HEK293 (cell line): Measurements from ENCODE around the gene ZNF829.
A peak's percentile ranks its signal among the peaks of the same experiment; 100 is the strongest.

Experiments used
- BCL11B ChIP-seq: fragments of 450-650 bp; formaldehyde crosslinking; IDR thresholded peaks from 2 replicates; pipeline ENCODE4 v1.5.1; 2016; ENCODE audit warnings: low read depth, missing biosample characterization, missing genetic modification characterization
- GFI1B ChIP-seq: fragments of 450-650 bp; formaldehyde crosslinking; IDR thresholded peaks from 2 replicates; pipeline ENCODE4 v1.5.1; 2016; ENCODE audit warnings: missing biosample characterization, missing genetic modification characterization
- KLF8 ChIP-seq: fragments of 450-650 bp; formaldehyde crosslinking; IDR thresholded peaks from 2 replicates; pipeline ENCODE4 v1.5.1; 2016; ENCODE audit warnings: missing biosample characterization, missing genetic modification characterization
- ZBTB1 ChIP-seq: fragments of 450-650 bp; formaldehyde crosslinking; IDR thresholded peaks from 2 replicates; pipeline ENCODE4 v1.5.1; 2016; ENCODE audit warnings: missing biosample characterization, missing genetic modification characterization
- ZBTB17 ChIP-seq: fragments of 450-650 bp; formaldehyde crosslinking; IDR thresholded peaks from 2 replicates; pipeline ENCODE4 v1.5.1; 2016; ENCODE audit warnings: missing biosample characterization, missing genetic modification characterization
- ZBTB20 ChIP-seq: fragments of 450-650 bp; formaldehyde crosslinking; IDR thresholded peaks from 2 replicates; pipeline ENCODE4 v1.5.1; 2016; ENCODE audit warnings: missing biosample characterization, missing genetic modification characterization
- ZBTB21 ChIP-seq: fragments of 450-650 bp; formaldehyde crosslinking; IDR thresholded peaks from 2 replicates; pipeline ENCODE4 v1.5.1; 2017; ENCODE audit warnings: missing biosample characterization, missing genetic modification characterization
- ZNF112 ChIP-seq: fragments of 450-650 bp; formaldehyde crosslinking; IDR thresholded peaks from 2 replicates; pipeline ENCODE4 v1.5.0; 2017; ENCODE audit warnings: missing biosample characterization, missing genetic modification characterization
- ZNF16 ChIP-seq: fragments of 450-650 bp; formaldehyde crosslinking; IDR thresholded peaks from 2 replicates; pipeline ENCODE4 v1.5.1; 2016; ENCODE audit warnings: low read depth, missing biosample characterization, missing genetic modification characterization
- ZNF19 ChIP-seq: fragments of 450-650 bp; formaldehyde crosslinking; IDR thresholded peaks from 2 replicates; pipeline ENCODE4; 2016; ENCODE audit warnings: missing biosample characterization, missing genetic modification characterization, low read depth
- ZNF223 ChIP-seq: fragments of 450-650 bp; formaldehyde crosslinking; IDR thresholded peaks from 2 replicates; pipeline ENCODE4 v1.5.1; 2016; ENCODE audit warnings: missing biosample characterization, missing genetic modification characterization
- ZNF266 ChIP-seq: fragments of 450-650 bp; formaldehyde crosslinking; IDR thresholded peaks from 2 replicates; pipeline ENCODE4 v1.5.1; 2016; ENCODE audit warnings: missing biosample characterization, missing genetic modification characterization, low read depth
- ZNF302 ChIP-seq: fragments of 450-650 bp; formaldehyde crosslinking; IDR thresholded peaks from 2 replicates; pipeline ENCODE4 v1.5.1; 2016; ENCODE audit warnings: missing biosample characterization, missing genetic modification characterization, low read depth
- ZNF341 ChIP-seq: fragments of 450-650 bp; formaldehyde crosslinking; IDR thresholded peaks from 2 replicates; pipeline ENCODE4; 2016; ENCODE audit warnings: low read depth, missing biosample characterization, missing genetic modification characterization
- ZNF350 ChIP-seq: fragments of 450-650 bp; formaldehyde crosslinking; IDR thresholded peaks from 2 replicates; pipeline ENCODE4 v1.5.0; 2017; ENCODE audit warnings: missing biosample characterization, mild to moderate bottlenecking, missing genetic modification characterization
- ZNF394 ChIP-seq: fragments of 450-650 bp; formaldehyde crosslinking; IDR thresholded peaks from 2 replicates; pipeline ENCODE4 v1.5.1; 2016; ENCODE audit warnings: missing biosample characterization, missing genetic modification characterization, mild to moderate bottlenecking, moderate library complexity, borderline replicate concordance
- ZNF501 ChIP-seq: fragments of 450-650 bp; formaldehyde crosslinking; IDR thresholded peaks from 2 replicates; pipeline ENCODE4 v1.5.1; 2016; ENCODE audit warnings: missing biosample characterization, missing genetic modification characterization
- ZNF530 ChIP-seq: fragments of 450-650 bp; formaldehyde crosslinking; IDR thresholded peaks from 2 replicates; pipeline ENCODE4 v1.5.1; 2016; ENCODE audit warnings: low read depth, missing biosample characterization, missing genetic modification characterization
- ZNF571 ChIP-seq: fragments of 450-650 bp; formaldehyde crosslinking; IDR thresholded peaks from 2 replicates; pipeline ENCODE4 v1.5.0; 2017; ENCODE audit warnings: missing biosample characterization, missing genetic modification characterization
- ZNF596 ChIP-seq: fragments of 450-650 bp; IDR thresholded peaks from 2 replicates; pipeline ENCODE4 v1.5.0; 2018; ENCODE audit warnings: missing biosample characterization, mild to moderate bottlenecking, missing genetic modification characterization, moderate library complexity
- ZNF610 ChIP-seq: fragments of 450-650 bp; formaldehyde crosslinking; IDR thresholded peaks from 2 replicates; pipeline ENCODE4 v1.5.1; 2016; ENCODE audit warnings: missing biosample characterization, missing genetic modification characterization, borderline replicate concordance
- ZNF626 ChIP-seq: fragments of 450-650 bp; sonication (Bioruptor Pico); formaldehyde crosslinking; IDR thresholded peaks from 2 replicates; pipeline ENCODE4 v1.5.1; 2018; ENCODE audit warnings: missing biosample characterization, missing genetic modification characterization, inconsistent platforms
- ZNF658 ChIP-seq: fragments of 450-650 bp; formaldehyde crosslinking; IDR thresholded peaks from 2 replicates; pipeline ENCODE4; 2016; ENCODE audit warnings: missing biosample characterization, missing genetic modification characterization
- TF ChIP-seq, protein P1 (sequence below): fragments of 450-650 bp; formaldehyde crosslinking; IDR thresholded peaks from 2 replicates; pipeline ENCODE4 v1.5.1; 2017; ENCODE audit warnings: missing biosample characterization, missing genetic modification characterization
- TF ChIP-seq, protein P2 (sequence below): fragments of 450-650 bp; formaldehyde crosslinking; IDR thresholded peaks from 2 replicates; pipeline ENCODE4 v1.5.1; 2017; ENCODE audit warnings: missing biosample characterization, missing genetic modification characterization
- TF ChIP-seq, protein P3 (sequence below): fragments of 450-650 bp; formaldehyde crosslinking; IDR thresholded peaks from 2 replicates; pipeline ENCODE4 v1.5.1; 2016; ENCODE audit warnings: missing biosample characterization, missing genetic modification characterization
- TF ChIP-seq, protein P4 (sequence below): fragments of 450-650 bp; formaldehyde crosslinking; IDR thresholded peaks from 2 replicates; pipeline ENCODE4 v1.5.1; 2016; ENCODE audit warnings: missing biosample characterization, missing genetic modification characterization
- TF ChIP-seq, protein P5 (sequence below): fragments of 450-650 bp; formaldehyde crosslinking; IDR thresholded peaks from 2 replicates; pipeline ENCODE4 v1.5.1; 2016; ENCODE audit warnings: missing biosample characterization, missing genetic modification characterization
- TF ChIP-seq, protein P6 (sequence below): fragments of 450-650 bp; formaldehyde crosslinking; IDR thresholded peaks from 2 replicates; pipeline ENCODE4; 2016; ENCODE audit warnings: missing biosample characterization, missing genetic modification characterization

ZNF829 gene

DNA sequence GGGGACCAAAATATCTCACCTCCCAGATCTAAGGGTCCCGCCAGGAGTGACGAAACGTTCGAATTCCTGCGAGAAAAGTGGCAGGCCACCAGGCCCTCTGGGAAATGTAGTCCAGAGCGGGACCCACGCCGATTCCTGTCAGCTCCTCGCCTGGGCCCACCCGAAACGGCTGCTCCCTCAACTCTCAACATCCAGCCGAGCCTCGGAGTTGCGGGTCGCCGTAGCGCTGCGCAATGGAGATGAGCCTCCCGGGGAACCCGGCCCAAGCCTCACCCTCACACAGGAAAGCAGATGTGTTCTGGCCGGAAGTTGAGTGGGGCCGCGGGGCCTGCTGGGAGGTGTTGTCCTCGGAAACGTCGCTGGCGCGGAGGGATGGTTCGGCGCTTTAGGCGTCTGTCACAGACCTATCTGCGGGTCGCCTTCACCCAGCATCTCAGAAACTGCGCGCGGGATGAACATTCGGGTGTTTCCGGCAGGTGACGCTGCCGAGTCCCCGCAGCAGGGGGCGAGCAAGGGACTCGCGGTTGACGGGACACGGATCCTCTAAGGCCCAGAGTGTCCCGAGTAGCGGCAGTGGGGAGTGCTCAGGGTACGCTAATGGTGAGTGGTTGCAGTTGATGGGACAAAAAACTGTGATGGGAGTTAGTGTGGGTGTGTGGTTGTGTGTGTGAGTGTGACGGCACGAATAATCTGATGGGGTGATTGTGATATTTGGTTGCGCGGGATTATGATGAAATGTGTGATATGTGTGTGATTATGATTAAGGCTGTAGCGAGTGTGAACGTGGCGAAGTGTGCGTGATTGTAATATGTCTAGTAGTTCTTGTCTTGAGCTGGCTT, at the start of gene ZNF829, which contains the start of gene ZNF568 (continued):
- peak; percentile 76; the same call in 1 of the 2 replicates for TF ChIP-seq ZNF266 (tag by site-specific recombination)
- peak; percentile 81 for TF ChIP-seq ZNF19
- peak; percentile 96 for TF ChIP-seq ZBTB21
- TF ChIP-seq ZNF571: no peak
- no peak for TF ChIP-seq ZNF596 (tag by site-specific recombination)
- TF ChIP-seq, protein P1, sequence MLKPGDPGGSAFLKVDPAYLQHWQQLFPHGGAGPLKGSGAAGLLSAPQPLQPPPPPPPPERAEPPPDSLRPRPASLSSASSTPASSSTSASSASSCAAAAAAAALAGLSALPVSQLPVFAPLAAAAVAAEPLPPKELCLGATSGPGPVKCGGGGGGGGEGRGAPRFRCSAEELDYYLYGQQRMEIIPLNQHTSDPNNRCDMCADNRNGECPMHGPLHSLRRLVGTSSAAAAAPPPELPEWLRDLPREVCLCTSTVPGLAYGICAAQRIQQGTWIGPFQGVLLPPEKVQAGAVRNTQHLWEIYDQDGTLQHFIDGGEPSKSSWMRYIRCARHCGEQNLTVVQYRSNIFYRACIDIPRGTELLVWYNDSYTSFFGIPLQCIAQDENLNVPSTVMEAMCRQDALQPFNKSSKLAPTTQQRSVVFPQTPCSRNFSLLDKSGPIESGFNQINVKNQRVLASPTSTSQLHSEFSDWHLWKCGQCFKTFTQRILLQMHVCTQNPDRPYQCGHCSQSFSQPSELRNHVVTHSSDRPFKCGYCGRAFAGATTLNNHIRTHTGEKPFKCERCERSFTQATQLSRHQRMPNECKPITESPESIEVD (tag by site-specific recombination): no peak
- TF ChIP-seq, protein P2, sequence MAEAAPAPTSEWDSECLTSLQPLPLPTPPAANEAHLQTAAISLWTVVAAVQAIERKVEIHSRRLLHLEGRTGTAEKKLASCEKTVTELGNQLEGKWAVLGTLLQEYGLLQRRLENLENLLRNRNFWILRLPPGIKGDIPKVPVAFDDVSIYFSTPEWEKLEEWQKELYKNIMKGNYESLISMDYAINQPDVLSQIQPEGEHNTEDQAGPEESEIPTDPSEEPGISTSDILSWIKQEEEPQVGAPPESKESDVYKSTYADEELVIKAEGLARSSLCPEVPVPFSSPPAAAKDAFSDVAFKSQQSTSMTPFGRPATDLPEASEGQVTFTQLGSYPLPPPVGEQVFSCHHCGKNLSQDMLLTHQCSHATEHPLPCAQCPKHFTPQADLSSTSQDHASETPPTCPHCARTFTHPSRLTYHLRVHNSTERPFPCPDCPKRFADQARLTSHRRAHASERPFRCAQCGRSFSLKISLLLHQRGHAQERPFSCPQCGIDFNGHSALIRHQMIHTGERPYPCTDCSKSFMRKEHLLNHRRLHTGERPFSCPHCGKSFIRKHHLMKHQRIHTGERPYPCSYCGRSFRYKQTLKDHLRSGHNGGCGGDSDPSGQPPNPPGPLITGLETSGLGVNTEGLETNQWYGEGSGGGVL: peak; percentile 65
- peak; percentile 93 for TF ChIP-seq ZNF610 (tag by site-specific recombination)
- no peak; the same call in 1 of the 2 replicates for TF ChIP-seq ZNF16 (tag by site-specific recombination)
- peak; percentile 100 for TF ChIP-seq ZNF501 (tag by site-specific recombination)
- TF ChIP-seq, protein P3, sequence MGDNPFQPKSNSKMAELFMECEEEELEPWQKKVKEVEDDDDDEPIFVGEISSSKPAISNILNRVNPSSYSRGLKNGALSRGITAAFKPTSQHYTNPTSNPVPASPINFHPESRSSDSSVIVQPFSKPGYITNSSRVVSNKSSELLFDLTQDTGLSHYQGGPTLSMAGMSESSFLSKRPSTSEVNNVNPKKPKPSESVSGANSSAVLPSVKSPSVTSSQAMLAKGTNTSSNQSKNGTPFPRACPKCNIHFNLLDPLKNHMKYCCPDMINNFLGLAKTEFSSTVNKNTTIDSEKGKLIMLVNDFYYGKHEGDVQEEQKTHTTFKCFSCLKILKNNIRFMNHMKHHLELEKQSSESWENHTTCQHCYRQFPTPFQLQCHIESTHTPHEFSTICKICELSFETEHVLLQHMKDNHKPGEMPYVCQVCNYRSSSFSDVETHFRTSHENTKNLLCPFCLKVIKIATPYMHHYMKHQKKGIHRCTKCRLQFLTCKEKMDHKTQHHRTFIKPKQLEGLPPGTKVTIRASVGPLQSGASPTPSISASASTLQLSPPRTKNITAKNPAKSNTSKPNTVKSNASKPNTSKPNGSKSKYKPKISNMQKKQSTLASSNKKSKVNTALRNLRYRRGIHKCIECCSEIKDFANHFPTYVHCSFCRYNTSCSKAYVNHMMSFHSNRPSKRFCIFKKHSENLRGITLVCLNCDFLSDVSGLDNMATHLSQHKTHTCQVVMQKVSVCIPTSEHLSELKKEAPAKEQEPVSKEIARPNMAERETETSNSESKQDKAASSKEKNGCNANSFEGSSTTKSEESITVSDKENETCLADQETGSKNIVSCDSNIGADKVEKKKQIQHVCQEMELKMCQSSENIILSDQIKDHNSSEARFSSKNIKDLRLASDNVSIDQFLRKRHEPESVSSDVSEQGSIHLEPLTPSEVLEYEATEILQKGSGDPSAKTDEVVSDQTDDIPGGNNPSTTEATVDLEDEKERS (tag by site-specific recombination): peak; percentile 100
- TF ChIP-seq, protein P4, sequence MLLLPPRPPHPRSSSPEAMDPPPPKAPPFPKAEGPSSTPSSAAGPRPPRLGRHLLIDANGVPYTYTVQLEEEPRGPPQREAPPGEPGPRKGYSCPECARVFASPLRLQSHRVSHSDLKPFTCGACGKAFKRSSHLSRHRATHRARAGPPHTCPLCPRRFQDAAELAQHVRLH (tag by site-specific recombination): peak; percentile 98
- peak; percentile 83 for TF ChIP-seq KLF8 (tag by site-specific recombination)
- peak; percentile 78; the same call in 1 of the 2 replicates for TF ChIP-seq ZNF626 (tag by site-specific recombination)
- TF ChIP-seq ZNF341 (tag by site-specific recombination): peak; percentile 57; the same call in 1 of the 2 replicates
- no peak for TF ChIP-seq ZNF530
- no peak; the same call in 1 of the 2 replicates for TF ChIP-seq BCL11B (tag by site-specific recombination)
- TF ChIP-seq ZNF350: no peak; the same call in 1 of the 2 replicates
- TF ChIP-seq GFI1B (tag by site-specific recombination): peak; percentile 68; the same call in 1 of the 2 replicates
- TF ChIP-seq ZBTB20: peak; percentile 92
- TF ChIP-seq ZNF302: peak; percentile 93
- TF ChIP-seq, protein P5, sequence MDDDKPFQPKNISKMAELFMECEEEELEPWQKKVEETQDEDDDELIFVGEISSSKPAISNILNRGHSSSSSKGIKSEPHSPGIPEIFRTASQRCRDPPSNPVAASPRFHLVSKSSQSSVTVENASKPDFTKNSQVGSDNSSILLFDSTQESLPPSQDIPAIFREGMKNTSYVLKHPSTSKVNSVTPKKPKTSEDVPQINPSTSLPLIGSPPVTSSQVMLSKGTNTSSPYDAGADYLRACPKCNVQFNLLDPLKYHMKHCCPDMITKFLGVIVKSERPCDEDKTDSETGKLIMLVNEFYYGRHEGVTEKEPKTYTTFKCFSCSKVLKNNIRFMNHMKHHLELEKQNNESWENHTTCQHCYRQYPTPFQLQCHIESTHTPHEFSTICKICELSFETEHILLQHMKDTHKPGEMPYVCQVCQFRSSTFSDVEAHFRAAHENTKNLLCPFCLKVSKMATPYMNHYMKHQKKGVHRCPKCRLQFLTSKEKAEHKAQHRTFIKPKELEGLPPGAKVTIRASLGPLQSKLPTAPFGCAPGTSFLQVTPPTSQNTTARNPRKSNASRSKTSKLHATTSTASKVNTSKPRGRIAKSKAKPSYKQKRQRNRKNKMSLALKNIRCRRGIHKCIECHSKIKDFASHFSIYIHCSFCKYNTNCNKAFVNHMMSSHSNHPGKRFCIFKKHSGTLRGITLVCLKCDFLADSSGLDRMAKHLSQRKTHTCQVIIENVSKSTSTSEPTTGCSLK (tag by site-specific recombination): peak; percentile 99
- TF ChIP-seq ZNF394 (tag by site-specific recombination): no peak; the same call in 1 of the 2 replicates
- TF ChIP-seq ZNF112: no peak
- TF ChIP-seq ZNF223 (tag by site-specific recombination): no peak
- TF ChIP-seq, protein P6, sequence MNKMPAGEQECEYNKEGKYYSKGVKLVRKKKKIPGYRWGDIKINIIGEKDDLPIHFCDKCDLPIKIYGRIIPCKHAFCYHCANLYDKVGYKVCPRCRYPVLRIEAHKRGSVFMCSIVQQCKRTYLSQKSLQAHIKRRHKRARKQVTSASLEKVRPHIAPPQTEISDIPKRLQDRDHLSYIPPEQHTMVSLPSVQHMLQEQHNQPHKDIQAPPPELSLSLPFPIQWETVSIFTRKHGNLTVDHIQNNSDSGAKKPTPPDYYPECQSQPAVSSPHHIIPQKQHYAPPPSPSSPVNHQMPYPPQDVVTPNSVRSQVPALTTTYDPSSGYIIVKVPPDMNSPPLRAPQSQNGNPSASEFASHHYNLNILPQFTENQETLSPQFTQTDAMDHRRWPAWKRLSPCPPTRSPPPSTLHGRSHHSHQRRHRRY (tag by site-specific recombination): peak; percentile 83; the same call in 1 of the 2 replicates
- peak; percentile 100 for TF ChIP-seq ZBTB17 (tag by site-specific recombination)
- TF ChIP-seq ZBTB1 (tag by site-specific recombination): peak; percentile 26; the same call in 1 of the 2 replicates
- peak; percentile 89; the same call in 1 of the 2 replicates for TF ChIP-seq ZNF658 (tag by site-specific recombination)
